Measurements from ENCODE around the gene PARD3B.
A peak's percentile ranks its signal among the peaks of the same experiment; 100 is the strongest.

The PARD3B gene, protein sequence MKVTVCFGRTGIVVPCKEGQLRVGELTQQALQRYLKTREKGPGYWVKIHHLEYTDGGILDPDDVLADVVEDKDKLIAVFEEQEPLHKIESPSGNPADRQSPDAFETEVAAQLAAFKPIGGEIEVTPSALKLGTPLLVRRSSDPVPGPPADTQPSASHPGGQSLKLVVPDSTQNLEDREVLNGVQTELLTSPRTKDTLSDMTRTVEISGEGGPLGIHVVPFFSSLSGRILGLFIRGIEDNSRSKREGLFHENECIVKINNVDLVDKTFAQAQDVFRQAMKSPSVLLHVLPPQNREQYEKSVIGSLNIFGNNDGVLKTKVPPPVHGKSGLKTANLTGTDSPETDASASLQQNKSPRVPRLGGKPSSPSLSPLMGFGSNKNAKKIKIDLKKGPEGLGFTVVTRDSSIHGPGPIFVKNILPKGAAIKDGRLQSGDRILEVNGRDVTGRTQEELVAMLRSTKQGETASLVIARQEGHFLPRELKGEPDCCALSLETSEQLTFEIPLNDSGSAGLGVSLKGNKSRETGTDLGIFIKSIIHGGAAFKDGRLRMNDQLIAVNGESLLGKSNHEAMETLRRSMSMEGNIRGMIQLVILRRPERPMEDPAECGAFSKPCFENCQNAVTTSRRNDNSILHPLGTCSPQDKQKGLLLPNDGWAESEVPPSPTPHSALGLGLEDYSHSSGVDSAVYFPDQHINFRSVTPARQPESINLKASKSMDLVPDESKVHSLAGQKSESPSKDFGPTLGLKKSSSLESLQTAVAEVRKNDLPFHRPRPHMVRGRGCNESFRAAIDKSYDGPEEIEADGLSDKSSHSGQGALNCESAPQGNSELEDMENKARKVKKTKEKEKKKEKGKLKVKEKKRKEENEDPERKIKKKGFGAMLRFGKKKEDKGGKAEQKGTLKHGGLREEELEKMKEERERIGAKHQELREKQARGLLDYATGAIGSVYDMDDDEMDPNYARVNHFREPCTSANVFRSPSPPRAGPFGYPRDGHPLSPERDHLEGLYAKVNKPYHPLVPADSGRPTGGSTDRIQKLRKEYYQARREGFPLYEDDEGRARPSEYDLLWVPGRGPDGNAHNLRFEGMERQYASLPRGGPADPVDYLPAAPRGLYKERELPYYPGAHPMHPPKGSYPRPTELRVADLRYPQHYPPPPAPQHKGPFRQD (N-terminal part only)

DNA sequence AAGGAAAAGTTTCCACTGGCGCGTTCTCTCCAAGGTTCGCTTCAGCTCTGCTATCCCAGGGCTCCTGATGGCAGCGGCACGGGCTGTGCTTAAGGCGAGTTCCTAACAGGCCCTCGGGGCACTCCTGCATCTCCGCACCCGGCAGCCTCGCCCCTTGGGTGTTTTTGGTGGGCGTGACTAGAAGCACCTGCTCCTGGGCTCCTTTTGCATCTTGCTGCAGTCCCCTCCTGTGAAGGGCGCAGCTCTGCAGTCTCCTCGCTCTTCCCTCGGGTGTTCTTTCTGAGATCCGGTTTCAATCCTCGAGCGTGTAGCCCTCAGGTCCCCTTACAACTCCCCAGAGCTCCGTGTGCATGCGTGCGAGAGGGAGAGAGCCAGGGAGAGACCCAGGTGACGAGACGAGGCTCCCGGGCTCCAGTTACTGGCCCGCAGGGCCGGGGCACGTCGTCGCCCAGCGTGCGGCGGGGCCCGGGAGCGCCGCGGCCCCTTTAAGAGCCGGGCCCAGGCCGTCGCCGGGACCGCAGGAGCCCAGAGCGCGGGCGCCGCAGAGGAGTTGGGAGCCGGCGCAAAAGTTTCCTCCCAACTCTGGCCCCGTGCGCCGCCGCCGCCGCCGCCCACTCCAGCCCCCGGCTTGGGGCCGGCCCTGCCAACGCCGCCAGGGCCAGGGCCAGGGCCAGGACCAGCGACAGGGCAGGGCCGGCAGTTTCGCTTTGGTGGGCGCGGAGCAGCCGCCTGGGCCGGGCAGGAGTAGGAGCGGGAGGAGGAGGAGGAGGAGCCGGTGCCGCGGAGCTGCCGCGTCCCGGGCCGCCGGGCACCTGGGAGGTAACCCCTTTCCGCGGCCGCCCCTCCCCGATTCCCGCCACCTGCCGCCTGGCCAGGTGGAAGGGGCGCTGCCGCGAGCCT is at the start of gene PARD3B:
Gene PARD3B, plus strand, starts transcription at position 515 of the 900 bp plus-strand sequence. CDS start 525 bp downstream, outside the sequence.
- DNase-seq = peak; percentile 61

DNA sequence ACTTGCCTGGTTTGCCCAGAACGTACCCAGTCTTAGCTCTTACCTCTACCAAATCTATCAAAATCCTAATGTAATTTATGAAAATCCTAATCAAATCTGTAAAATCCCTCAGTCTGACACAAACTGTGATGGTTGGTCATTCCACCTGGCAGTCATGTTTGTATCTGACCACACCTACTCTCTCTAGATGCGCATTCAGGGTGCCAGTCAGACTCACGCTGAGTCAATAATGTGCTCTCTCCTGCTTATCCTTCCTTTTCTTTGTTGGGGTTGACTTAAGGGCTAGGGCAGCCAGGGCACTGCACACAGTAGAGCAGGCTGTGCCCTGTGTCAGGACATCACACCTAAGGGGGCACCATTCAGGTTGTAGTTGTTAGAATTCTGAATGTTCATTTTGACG is 48.5 kb upstream of the PARD3B start:
- DNase-seq = no peak

DNA sequence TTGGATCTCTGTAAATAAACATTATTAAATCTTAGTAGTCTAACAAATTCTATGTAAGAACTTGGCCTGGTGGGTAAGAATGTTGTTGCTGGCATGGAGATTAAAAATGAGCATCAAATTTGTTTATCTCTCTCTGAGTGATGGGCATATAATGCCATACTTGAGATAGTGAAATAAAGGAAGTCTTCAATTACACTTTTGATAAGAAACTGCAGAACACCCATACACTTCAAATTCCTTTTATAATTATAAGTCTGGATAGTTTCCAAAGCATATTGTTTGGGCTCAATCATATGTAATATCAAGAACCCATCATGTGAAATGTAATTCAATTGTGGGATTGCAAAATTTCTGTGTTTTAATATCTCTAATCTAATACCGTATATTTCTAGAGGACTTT is 47.4 kb upstream of the PARD3B start:
- DNase-seq = no peak

DNA sequence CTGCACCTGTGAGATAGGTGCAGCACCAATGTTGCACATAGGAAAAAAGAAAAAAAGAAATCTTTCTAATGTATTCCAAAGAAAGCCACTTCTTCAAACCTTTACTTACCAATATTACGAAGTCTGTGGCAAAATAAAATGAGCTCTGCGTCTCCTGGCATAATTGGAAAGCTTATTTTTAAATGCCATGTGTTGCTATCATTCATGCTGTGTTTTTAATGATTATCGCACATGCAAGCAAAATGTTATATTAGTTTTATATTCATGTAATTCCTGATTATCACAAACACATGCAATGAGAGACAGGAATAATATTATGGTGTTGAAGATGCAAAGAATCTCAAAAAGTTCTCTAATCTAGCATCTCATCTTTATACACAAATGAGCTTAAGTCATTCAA is 47.0 kb upstream of the PARD3B start:
- DNase-seq = no peak

DNA sequence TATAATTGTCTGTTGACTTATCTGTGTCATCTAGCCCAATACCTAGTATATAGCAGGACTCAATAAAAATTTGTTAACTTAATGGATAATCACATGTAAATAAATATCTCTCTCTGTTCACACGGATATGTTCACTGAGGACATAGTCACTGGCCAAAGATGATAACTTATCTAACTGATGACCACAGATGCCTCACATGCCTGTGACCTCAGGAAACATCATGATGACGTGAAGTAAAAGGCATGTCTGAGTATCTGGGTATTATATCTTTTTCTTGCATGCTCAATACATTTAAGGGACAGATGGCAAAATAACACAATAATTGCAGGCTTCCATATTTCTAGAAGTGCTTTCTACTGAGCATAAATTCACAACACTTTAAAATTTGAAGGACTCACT is 41.4 kb upstream of the PARD3B start:
- no peak for DNase-seq

DNA sequence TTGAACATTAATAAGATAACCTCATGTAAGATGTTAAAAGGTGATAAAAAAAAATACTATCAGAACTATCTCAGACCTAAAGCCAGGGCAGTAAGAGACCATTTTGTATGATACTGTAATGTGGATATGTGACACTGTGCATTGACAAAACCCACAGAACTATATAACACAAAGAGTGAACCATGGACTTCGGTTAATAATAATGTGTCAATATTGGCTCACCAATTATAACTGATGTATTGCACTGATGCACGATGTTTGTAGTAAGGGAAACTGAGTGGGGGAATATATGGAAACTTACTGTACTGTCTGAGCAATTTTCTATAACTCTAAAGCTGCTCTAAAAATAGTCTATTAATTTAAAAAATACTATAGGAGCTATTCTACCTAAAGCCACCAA is 40.7 kb upstream of the PARD3B start:
- DNase-seq = no peak

DNA sequence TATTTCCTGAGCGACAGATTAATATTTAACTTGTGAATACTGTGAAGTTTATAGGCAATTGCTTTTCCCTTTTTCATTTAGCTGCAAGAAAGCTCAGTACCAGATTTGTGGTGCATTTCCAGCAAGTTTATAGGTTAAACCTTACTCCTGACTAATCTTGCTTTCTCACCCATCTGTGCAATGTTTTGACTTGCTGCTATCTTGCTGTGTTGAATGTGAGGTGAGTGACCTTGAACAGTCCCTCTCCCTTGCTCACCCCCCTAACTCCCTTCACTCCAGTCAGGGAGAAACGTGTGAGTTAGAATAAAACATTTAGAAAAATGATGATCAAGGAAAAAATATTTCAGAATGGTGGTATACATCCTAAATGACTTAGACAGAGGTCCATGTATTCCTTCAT is 39.8 kb upstream of the PARD3B start:
- no peak for DNase-seq

DNA sequence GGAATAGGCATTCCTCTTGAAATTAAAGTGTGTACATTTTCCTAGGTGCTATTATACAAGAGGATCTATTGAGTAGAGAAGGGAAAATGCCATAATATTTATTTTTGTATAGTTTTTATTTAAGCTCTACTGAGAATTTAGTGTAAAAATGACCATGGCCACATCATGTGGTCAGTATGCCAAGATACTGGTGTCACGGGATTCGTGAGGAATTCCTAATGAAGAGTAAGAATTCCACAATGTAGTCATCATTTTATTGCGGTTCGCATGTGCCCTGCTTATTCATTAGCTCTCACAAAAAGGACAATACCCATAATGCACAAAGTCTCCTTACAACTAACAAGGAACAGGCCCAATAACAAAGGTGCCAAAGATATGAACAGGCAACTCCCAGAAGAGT is 39.3 kb upstream of the PARD3B start:
- DNase-seq = no peak

DNA sequence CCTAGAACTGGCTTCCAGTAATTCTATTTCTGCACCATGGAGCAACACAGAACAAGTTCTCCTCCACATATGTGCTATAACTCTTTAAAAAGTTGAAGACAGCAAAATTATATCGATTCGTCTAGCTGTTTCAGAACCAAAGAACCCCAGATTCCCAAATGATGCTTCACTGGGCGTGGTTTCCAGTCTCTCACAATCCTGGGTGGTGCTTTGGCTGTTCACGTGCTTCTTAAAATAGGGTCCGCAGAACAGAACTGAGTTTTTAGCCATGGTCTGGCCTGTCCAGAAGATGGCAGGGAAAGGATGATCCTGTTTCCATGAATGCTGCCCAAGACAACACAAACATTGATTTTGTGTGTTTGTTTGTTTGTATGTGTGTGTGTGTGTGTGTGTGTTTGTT is 37.6 kb upstream of the PARD3B start:
- no peak for DNase-seq

DNA sequence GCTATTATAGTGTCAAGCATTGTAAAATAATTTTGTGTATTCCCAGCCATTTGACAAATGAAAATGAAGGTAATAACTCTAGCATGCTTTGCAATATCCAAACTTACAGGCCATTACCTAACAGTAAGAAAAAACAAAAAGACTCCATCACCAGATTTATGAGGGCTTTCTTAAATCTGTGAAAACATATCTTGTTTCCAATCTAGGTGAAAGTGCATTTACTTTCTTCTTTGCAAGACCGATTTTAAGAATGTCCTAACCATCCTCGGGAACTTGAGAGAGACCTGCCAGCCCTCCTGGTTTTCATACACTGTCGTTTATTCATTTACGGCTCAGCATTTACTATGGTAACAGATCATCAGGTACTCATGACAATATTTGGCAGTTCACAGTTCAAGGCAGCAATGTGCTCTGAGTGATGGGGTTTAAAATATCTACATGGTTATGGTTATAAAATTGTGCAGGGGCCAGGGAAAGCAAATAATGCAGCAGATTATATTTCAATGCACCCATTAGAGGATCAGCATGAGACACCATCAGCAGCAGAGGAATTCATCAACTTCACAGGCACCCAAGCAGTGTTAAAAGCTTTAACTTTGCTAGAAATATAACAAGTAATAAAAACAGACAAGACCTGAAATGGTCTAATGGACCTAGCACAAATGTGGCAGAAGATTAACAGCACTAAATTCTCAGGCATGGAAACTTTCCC is 34.4 kb upstream of the PARD3B start:
- no peak for DNase-seq

DNA sequence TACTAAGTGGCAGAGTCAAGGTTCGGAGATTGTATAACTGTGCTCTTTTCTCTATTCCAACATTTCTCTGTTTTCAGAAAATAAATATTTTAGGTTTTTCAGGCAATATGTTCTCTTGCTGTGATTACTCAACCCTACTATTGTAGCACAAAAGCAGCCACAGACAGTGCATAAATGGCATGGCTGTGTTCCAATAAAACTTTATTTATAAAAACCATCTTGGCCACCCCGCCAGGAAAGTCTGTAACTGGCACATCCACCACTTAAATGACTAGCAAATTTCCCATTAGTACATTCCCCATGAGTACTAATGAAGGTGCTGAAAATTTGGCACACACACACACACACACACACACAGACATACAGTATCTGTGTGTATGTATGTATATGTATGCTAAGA is 30.8 kb upstream of the PARD3B start:
- no peak for DNase-seq

DNA sequence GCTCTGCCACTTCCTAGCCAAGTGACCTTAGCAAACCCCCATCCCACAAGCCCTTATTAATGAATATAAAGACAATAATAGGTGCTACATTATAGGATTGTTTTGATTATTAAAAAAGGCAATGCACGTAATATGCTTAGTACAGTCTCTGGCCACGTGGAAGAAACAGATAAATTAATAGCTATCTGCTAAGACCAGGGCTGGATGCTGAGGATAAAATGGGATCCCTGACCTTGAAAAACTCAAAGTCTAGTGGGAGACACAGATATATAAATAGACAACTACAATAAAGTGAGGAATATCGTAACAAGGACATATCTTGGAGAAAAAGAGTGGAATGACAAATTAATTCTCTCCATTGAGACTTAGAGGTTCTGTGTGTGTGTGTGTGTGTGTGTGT is 29.9 kb upstream of the PARD3B start:
- DNase-seq = no peak

DNA sequence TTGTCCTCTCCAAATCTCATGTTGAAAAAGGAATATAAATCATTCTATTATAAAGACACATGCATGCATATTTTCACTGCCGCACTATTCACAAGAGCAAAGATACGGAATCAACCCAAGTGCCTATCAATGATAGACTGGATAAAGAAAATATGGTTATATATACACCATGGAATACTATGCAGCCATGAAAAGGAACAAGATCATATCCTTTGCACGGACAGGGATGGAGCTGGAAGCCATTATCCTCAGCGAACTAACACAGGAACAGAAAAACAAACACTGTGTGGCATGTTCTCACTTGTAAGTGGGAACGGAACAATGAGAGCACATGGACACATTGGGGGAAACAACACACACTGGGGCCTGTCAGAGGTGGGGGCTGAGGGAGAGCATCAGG is 28.1 kb upstream of the PARD3B start:
- DNase-seq = no peak

DNA sequence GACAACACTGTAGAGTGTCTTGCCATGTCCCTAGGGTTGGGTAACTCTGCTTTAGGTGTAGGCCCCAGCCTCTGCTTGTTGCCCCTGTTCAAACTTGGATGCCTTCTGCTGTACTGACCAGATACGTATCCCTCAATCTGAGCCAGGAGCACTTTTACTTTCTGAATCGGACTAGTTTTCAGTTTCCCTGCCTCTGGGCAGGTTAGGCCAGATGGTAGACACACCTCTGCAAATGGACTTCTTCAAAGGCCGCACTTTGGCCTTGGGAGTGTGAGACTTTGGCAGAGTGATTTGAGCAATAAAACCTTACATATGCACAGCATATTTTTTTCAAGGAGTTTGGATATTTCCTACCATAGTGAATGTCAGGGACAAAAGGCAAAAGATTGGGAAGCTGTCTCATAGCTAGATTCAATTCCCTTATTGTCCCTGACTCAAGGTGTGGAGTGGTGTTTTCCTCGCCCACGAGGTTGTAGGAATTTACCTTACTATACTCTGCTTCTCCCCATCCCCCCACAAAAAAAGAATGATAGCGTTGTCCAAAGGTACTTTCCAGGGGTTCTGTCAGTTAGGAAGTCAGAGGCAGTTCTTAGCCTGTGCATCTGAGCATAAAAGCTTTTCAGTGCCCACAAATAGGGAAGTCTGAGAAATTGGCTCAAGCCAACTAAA is 15.3 kb upstream of the PARD3B start:
- DNase-seq = no peak

DNA sequence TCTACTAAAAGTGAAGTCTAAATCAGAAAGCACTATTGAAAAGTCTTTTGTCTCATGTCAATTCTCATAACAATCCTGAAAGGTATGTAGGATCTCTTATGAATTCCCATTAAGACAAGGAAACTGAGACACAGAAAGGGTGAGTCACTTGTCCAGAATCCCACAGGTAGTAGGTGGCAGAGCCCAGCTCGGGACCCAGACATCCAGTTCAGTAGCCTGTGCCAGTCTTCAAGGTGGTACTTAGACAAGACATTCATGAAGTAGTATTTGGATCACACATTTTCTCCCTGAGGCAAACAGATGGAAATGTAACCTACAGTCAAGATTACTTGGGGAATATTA is 14.8 kb upstream of the PARD3B start:
- DNase-seq = no peak

DNA sequence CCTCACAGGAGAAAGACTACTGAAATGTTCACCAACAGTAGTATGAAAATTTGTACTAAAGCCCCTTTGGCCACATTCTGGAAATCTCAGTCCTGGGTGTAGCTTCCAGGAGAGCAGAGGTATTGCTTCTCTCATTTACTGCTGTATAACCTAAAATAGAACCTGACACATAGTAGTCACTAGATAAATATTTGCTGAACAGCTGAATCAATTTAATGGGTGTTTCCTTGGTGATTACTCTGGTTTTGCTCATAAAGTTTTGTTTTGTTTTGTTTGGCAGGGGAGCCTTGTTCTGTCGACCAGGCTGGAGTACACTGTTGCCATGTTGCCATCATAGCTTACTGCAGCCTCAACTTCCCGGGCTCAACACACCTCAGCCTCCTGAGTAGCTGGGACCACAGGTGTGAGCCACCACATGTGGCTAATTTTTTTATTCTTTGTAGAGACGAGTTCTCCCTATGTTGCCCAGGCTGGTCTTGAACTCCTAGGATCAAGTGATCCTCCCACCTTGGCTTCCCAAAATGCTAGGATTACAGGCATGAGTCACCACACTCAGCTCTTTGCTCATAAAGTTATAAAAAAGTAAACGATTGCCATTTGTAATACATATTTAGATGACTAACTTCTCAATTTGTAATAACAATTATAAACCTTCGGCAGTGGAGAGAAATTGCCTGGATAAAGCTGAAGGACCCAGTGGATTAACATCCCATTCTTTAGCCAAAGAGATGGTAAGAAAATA is 11.5 kb upstream of the PARD3B start:
- no peak for DNase-seq

DNA sequence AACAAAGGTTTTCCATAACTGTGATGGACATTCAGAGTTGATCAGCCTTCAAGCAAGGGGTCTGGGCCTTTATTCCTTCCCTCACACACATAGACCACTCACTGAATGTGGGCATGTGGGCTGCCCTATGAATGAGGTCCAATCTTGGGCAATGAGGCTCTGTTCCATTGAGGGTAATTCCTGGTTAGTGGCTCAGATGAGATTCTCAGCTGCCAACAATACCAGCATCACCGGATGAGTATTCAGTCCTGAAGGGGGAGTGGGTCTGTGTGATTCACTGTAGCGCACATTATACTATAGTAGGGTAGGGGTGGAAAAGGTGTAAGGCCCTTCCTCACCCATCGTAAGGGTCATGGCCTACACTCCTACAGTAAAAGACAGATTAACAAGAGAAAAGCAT is 9.9 kb upstream of the PARD3B start:
- no peak for DNase-seq

DNA sequence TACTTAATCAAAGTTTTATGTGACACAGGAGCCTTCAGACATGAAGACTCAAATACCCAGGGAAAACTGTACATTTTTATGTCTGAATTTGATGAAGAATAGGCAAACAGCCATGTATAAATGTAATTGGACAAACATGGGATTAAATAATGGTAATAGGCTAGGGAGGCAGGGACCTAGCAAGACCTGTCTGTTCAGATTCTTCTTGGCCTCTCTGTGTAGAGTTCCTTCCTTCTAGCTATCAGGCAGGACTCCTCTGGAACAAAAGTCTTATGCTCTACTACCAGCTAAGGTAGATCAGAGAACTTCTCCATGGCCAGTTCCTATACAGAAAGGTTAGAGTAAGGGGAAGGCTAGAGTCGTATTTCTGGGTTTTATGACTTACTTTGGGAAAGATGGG is 9.5 kb upstream of the PARD3B start:
- no peak for DNase-seq

DNA sequence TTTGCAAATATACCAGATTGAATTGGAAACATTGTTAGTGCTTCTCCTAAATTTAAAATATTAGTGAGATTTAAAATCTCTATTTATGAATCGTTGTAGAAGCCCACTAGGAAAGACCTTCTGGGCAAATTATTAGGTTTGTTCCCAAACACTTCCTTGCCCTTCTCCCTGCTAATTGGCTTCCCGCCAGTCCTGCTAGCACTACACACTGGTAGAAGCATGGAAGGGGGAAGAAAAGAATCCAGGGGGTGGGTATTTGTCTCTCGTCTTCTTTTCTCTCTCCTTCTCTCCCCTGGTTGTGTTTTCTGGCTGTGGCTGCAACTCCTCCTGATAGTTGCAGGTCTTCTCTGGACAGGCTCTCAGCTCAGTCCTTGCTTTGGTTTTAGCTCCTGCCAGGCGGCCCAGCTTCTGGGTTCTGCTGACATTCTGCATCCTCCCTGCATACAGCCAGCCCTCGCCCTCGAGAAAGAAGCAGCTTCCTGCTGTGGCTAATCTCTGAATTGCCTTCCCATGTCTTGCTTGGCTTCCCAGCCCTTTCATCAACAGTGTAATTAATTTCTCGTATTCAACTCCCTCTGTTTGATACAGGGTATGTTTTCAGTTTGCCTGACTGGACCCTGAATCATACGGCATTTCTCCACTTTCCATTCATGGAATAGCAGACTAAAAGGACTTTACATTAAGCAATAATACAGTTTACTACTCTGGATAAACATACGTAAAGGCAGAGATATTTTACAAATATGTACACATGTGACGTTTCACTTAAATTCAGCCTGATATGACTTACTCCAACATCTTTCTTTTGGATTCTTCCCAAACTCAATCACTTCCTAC is 6.9 kb upstream of the PARD3B start:
- no peak for DNase-seq

DNA sequence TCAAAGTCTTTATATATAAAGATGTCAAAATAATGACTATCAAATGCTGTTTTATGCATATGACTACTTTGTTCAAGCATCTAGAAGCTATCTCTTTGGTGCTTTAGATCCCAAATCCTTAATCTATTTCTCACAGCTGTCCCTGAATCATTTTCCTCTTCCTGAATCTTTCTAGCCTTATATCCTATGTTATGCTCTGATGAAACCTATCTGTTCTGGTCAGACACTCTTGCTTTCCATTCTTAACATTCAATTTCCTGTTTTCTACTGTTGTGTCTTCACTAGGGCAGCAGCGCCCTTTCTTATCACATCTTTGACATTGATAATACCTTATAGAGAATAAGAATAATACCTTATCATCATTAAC is 6.3 kb upstream of the PARD3B start:
- no peak for DNase-seq
